ENCODE data around the gene APOC3. TPM values are rescaled to one million over a fixed set of nuclear protein-coding genes. Genes with fewer than 3 reads are reported as not detected.
A peak's percentile ranks its signal among the peaks of the same experiment; 100 is the strongest.

The APOC3 gene
- total RNA-seq, 2 experiments from 2014 or later: not detected

- Mint-ChIP-seq H3K36me3 (ENCODE audit: low read depth) (peaks cover 39% of the 10 kb centered on the region), H3K27me3 (no peaks in the 10 kb centered on the region), H3K27ac (no peak overlapping the region), H3K4me1 (peaks cover 17% of the 10 kb centered on the region), H3K9me3 (no peaks in the 10 kb centered on the region), H3K4me3 (no peak overlapping the region)
- no peak for DNase-seq
- ChIA-PET CTCF (interaction anchor here (4.0 kb wide), 1 partner anchor 39 kb away, joined by 16 read pairs; no protein-coding TSS in a partner anchor), POLR2A (no interaction called here)
These were observed 45.5 kb downstream of the APOC3 start for GRCh38 chr11:116875194-116875593.

GRCh38 chr11:116876656-116877055 lies 46.9 kb downstream of the APOC3 start:
- no peak overlapping the region for H3K4me3 Mint-ChIP-seq
- H3K9me3 Mint-ChIP-seq: no peaks in the 10 kb centered on the region
- DNase-seq: no peak
- no peak overlapping the region for H3K27ac Mint-ChIP-seq
- H3K27me3 Mint-ChIP-seq: no peaks in the 10 kb centered on the region
- peaks cover 33% of the 10 kb centered on the region for H3K36me3 Mint-ChIP-seq (ENCODE audit: low read depth)
- peaks cover 10% of the 10 kb centered on the region for H3K4me1 Mint-ChIP-seq
- CTCF ChIA-PET: interaction anchor here (4.0 to 7.1 kb wide), 2 partner anchors 40 to 229 kb away, joined by 16 to 76 read pairs; no protein-coding TSS in a partner anchor
- POLR2A ChIA-PET: no interaction called here

- Mint-ChIP-seq H3K27ac (peak overlapping the region; percentile 6), H3K27me3 (no peaks in the 10 kb centered on the region), H3K4me1 (peaks cover 17% of the 10 kb centered on the region), H3K36me3 (ENCODE audit: low read depth) (peaks cover 12% of the 10 kb centered on the region), H3K9me3 (no peaks in the 10 kb centered on the region), H3K4me3 (no peak overlapping the region)
- ChIA-PET CTCF (interaction anchor here (0.6 to 7.1 kb wide), 23 partner anchors 9 to 301 kb away, joined by 3 to 76 read pairs (median 4); partner anchors contain the start of genes APOA5 and SIK3), POLR2A (interaction anchor here (0.9 kb wide), 1 partner anchor 50 kb away, joined by 3 read pairs; no protein-coding TSS in a partner anchor)
- DNase-seq: no peak
These were observed 50.3 kb downstream of the APOC3 start for GRCh38 chr11:116879800-116880625.

GRCh38 chr11:116881143-116881542 lies 51.4 kb downstream of the APOC3 start:
- no peaks in the 10 kb centered on the region for H3K9me3 Mint-ChIP-seq
- POLR2A ChIA-PET: no interaction called here
- H3K4me3 Mint-ChIP-seq: no peak overlapping the region
- H3K4me1 Mint-ChIP-seq: peaks cover 17% of the 10 kb centered on the region
- CTCF ChIA-PET: interaction anchor here (1.1 to 7.1 kb wide), 9 partner anchors 7 to 225 kb away, joined by 3 to 76 read pairs (median 8); partner anchors contain the start of genes APOA5 and SIK3
- H3K36me3 Mint-ChIP-seq (ENCODE audit: low read depth): peaks cover 4% of the 10 kb centered on the region
- no peaks in the 10 kb centered on the region for H3K27me3 Mint-ChIP-seq
- DNase-seq: no peak
- no peak overlapping the region for H3K27ac Mint-ChIP-seq

- H3K4me3 Mint-ChIP-seq: no peak overlapping the region
- ChIA-PET CTCF (interaction anchor here (0.6 to 7.1 kb wide), 6 partner anchors 29 to 223 kb away, joined by 3 to 76 read pairs (median 12); partner anchors contain the start of gene SIK3), POLR2A (interaction anchor here (0.6 kb wide), 1 partner anchor 51 kb away, joined by 3 read pairs; no protein-coding TSS in a partner anchor)
- peaks cover 17% of the 10 kb centered on the region for H3K4me1 Mint-ChIP-seq
- H3K36me3 Mint-ChIP-seq (ENCODE audit: low read depth): peaks cover 4% of the 10 kb centered on the region
- H3K27me3 Mint-ChIP-seq: no peaks in the 10 kb centered on the region
- DNase-seq: no peak
- no peak overlapping the region for H3K27ac Mint-ChIP-seq
- H3K9me3 Mint-ChIP-seq: no peaks in the 10 kb centered on the region
These were observed 52.7 kb downstream of the APOC3 start for GRCh38 chr11:116882386-116882785.

Other genes with a start within 250 kb of the APOC3 start
- 10 to 100 TPM; 34.1 to 35.1 TPM for gene BUD13, start 56.9 kb upstream of the APOC3 start, total RNA-seq
- 10 to 100 TPM; 55.6 to 57.6 TPM for gene ZPR1, start 41.9 kb upstream of the APOC3 start, total RNA-seq
- not detected for gene APOA5, start 38.0 kb upstream of the APOC3 start, total RNA-seq
- gene APOA4, start 6.6 kb upstream of the APOC3 start, total RNA-seq: not detected
- not detected for gene APOA1, start 7.7 kb downstream of the APOC3 start, total RNA-seq